GM12878 (cell line): ENCODE measurements around the gene PTPRN2. TPM values are rescaled to one million over a fixed set of nuclear protein-coding genes. Genes with fewer than 3 reads are reported as not detected.

Experiments
- ASH2L ChIP-seq: fragments of 300-600, 200-600 bp; sonication (generic); IDR thresholded peaks from 2 replicates; pipeline ENCODE4 v1.6.1; 2017; ENCODE audit warnings: low read depth, mild to moderate bottlenecking, borderline replicate concordance
- IKZF2 ChIP-seq, 2 experiments: fragments of 450-650 bp; IDR thresholded peaks; 2 replicates each; pipeline ENCODE4 v1.6.1; 2017; ENCODE audit warnings: mild to moderate bottlenecking in 2 of 2, moderate library complexity in 2 of 2
- KDM1A ChIP-seq: fragments of 200-600 bp; sonication (generic); IDR thresholded peaks from 2 replicates; pipeline ENCODE4 v1.6.1; 2016; ENCODE audit warnings: borderline replicate concordance
- KLF5 ChIP-seq: fragments of 450-650 bp; IDR thresholded peaks from 2 replicates; pipeline ENCODE4 v1.6.1; 2014; ENCODE audit warnings: mild to moderate bottlenecking; ENCODE audit not compliant: partially characterized antibody
- NR2C1 ChIP-seq: fragments of 450-650 bp; IDR thresholded peaks from 2 replicates; pipeline ENCODE4 v1.6.1; 2017; ENCODE audit warnings: antibody characterized with exemption, mild to moderate bottlenecking, moderate library complexity
- RCOR1 ChIP-seq: conservative IDR thresholded peaks from 2 replicates; pipeline ENCODE4 v1.6.1; 2012; ENCODE audit warnings: low read depth, low read length, improper control_type of control experiment
- RFX5 ChIP-seq: IDR thresholded peaks from 2 replicates; pipeline ENCODE4 v1.6.1; 2011; ENCODE audit warnings: low read depth, low read length, improper control_type of control experiment
- SIX5 ChIP-seq: IDR thresholded peaks from 2 replicates; pipeline ENCODE4 v1.6.1; 2011; ENCODE audit warnings: mild to moderate bottlenecking, low read depth, low read length, moderate library complexity; ENCODE audit not compliant: severe bottlenecking
- ZNF217 ChIP-seq: fragments of 450-650 bp; IDR thresholded peaks from 2 replicates; pipeline ENCODE4 v1.6.1; 2017; ENCODE audit warnings: antibody characterized with exemption, mild to moderate bottlenecking
- polyA plus RNA-seq, 11 experiments: library from polyadenylated mRNA; depleted of rRNA in 4 of 11; unstranded in 6 of 11; stranded (reverse) in 5 of 11; fragments of >200 nt; fragmentation: Nextera tagmentation in 4 of 11; fragmentation: Illumina TruSeq in 1 of 11; extraction: Ambion mirVana in 4 of 11; extraction: Trizol in 1 of 11; gene quantifications; 1 replicate in 1 of 11; 2 replicates in 10 of 11; pipeline versions ENCODE4 v1.2.1 to v1.2.3, GENCODE V29; 2011 to 2016; ENCODE audit warnings: inconsistent platforms in 2 of 11, missing spikeins in 2 of 11, low read depth in 1 of 11
- total RNA-seq, 4 experiments: library from RNA; depleted of rRNA in 3 of 4; stranded (reverse); fragments of >200 nt in 3 of 4; fragmentation: Illumina TruSeq in 1 of 4; extraction: Trizol in 1 of 4; gene quantifications; 2 replicates each; pipeline versions ENCODE4 v1.2.1 to v1.2.3, GENCODE V29; 2013 to 2021
- TF ChIP-seq, protein P1 (sequence below): fragments of 450-650 bp; IDR thresholded peaks from 2 replicates; pipeline ENCODE4 v1.6.1; 2016; ENCODE audit warnings: mild to moderate bottlenecking, moderate library complexity, borderline replicate concordance
- TF ChIP-seq, protein P2 (sequence below), 3 experiments: IDR thresholded peaks in 2 of 3; conservative IDR thresholded peaks in 1 of 3; 2 replicates each; pipeline ENCODE4 v1.5.1; 2011; ENCODE audit warnings: low read depth in 3 of 3, low read length in 3 of 3, mild to moderate bottlenecking in 3 of 3, control low read depth in 2 of 3, moderate library complexity in 2 of 3, inconsistent platforms in 1 of 3, mixed read lengths in 1 of 3; ENCODE audit not compliant: control insufficient read depth in 2 of 3, insufficient read depth in 1 of 3; ENCODE audit errors: extremely low read depth in 1 of 3
- TF ChIP-seq, protein P3 (sequence below): fragments of 450-650 bp; formaldehyde crosslinking; IDR thresholded peaks from 2 replicates; pipeline ENCODE4 v1.5.0; 2022; ENCODE audit warnings: mild to moderate bottlenecking, missing genetic modification characterization

PTPRN2 gene
- total and polyA plus RNA-seq, 10 of the 15 experiments (the other 5 are each of a cell fraction or from before 2014, with no cell fraction given) = 5.4 TPM; not detected in 9

DNA sequence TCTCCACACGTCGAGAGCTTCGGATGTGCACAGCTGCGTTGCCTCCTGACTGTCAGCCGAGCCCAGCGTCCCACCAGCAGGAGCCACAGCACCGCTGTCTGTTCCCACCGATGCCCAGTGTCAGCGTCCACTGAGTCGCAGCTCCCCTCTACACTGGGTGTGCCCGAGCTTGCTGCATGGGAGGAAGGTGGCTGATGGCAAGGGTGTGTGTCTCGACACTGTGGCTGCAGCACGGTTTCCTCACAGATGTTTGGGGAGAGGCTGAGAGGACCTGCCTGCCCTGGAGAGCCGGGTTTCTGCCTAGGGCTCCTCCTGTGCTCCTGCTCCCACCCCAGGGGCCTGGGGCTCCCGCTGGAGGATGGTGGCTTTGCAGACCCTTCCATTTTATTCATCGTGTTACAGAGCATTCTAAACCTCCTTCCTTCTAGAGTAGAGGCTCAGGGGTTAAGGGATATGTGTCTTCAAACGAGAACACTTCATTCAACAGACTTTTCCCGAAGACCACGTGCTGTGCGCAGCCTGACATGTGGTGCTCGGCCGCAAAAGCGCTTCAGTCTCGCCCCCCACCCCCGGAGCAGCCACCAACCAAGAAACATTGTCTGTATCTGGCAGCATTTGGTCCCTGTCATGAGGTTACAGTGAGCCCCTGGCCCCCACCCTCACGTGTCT lies 866.0 kb downstream of the PTPRN2 start (continued):
- TF ChIP-seq, protein P1, sequence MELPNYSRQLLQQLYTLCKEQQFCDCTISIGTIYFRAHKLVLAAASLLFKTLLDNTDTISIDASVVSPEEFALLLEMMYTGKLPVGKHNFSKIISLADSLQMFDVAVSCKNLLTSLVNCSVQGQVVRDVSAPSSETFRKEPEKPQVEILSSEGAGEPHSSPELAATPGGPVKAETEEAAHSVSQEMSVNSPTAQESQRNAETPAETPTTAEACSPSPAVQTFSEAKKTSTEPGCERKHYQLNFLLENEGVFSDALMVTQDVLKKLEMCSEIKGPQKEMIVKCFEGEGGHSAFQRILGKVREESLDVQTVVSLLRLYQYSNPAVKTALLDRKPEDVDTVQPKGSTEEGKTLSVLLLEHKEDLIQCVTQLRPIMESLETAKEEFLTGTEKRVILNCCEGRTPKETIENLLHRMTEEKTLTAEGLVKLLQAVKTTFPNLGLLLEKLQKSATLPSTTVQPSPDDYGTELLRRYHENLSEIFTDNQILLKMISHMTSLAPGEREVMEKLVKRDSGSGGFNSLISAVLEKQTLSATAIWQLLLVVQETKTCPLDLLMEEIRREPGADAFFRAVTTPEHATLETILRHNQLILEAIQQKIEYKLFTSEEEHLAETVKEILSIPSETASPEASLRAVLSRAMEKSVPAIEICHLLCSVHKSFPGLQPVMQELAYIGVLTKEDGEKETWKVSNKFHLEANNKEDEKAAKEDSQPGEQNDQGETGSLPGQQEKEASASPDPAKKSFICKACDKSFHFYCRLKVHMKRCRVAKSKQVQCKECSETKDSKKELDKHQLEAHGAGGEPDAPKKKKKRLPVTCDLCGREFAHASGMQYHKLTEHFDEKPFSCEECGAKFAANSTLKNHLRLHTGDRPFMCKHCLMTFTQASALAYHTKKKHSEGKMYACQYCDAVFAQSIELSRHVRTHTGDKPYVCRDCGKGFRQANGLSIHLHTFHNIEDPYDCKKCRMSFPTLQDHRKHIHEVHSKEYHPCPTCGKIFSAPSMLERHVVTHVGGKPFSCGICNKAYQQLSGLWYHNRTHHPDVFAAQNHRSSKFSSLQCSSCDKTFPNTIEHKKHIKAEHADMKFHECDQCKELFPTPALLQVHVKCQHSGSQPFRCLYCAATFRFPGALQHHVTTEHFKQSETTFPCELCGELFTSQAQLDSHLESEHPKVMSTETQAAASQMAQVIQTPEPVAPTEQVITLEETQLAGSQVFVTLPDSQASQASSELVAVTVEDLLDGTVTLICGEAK = no peak
- TF ChIP-seq, protein P2, sequence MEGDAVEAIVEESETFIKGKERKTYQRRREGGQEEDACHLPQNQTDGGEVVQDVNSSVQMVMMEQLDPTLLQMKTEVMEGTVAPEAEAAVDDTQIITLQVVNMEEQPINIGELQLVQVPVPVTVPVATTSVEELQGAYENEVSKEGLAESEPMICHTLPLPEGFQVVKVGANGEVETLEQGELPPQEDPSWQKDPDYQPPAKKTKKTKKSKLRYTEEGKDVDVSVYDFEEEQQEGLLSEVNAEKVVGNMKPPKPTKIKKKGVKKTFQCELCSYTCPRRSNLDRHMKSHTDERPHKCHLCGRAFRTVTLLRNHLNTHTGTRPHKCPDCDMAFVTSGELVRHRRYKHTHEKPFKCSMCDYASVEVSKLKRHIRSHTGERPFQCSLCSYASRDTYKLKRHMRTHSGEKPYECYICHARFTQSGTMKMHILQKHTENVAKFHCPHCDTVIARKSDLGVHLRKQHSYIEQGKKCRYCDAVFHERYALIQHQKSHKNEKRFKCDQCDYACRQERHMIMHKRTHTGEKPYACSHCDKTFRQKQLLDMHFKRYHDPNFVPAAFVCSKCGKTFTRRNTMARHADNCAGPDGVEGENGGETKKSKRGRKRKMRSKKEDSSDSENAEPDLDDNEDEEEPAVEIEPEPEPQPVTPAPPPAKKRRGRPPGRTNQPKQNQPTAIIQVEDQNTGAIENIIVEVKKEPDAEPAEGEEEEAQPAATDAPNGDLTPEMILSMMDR (IDR thresholded peaks at IDR 0.05 in 2 of 3, conservative IDR thresholded peaks at IDR 0.05 in 1 of 3; ENCODE audit: control insufficient read depth in 2 of 3, extremely low read depth in 1 of 3, insufficient read depth in 1 of 3, low read depth in 3 of 3, low read length in 3 of 3) = no peak
- TF ChIP-seq RFX5 (no peak), KDM1A (no peak), ASH2L (no peak), SIX5 (no peak), RCOR1 (no peak), ZNF217 (no peak), NR2C1 (no peak), KLF5 (no peak), IKZF2 (IDR thresholded peaks at IDR 0.05) (no peak)
- TF ChIP-seq, protein P3, sequence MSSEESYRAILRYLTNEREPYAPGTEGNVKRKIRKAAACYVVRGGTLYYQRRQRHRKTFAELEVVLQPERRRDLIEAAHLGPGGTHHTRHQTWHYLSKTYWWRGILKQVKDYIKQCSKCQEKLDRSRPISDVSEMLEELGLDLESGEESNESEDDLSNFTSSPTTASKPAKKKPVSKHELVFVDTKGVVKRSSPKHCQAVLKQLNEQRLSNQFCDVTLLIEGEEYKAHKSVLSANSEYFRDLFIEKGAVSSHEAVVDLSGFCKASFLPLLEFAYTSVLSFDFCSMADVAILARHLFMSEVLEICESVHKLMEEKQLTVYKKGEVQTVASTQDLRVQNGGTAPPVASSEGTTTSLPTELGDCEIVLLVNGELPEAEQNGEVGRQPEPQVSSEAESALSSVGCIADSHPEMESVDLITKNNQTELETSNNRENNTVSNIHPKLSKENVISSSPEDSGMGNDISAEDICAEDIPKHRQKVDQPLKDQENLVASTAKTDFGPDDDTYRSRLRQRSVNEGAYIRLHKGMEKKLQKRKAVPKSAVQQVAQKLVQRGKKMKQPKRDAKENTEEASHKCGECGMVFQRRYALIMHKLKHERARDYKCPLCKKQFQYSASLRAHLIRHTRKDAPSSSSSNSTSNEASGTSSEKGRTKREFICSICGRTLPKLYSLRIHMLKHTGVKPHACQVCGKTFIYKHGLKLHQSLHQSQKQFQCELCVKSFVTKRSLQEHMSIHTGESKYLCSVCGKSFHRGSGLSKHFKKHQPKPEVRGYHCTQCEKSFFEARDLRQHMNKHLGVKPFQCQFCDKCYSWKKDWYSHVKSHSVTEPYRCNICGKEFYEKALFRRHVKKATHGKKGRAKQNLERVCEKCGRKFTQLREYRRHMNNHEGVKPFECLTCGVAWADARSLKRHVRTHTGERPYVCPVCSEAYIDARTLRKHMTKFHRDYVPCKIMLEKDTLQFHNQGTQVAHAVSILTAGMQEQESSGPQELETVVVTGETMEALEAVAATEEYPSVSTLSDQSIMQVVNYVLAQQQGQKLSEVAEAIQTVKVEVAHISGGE = no peak
